SK-N-SH treated with all-trans-retinoic acid at 6 μM for 48 hours (cell line): Measurements from ENCODE around the gene AKT1.
A peak's percentile ranks its signal among the peaks of the same experiment; 100 is the strongest.

Experiments
- ATAC-seq: fragments of 200-7000 bp; cut with Tn5 transposase; 3 replicates; pipeline ENCODE4 v1.9.1; 2020; ENCODE audit warnings: mild to moderate bottlenecking, moderate library complexity
- CREB5 ChIP-seq: fragments of 250-450 bp; sonication (Bioruptor Pico); IDR thresholded peaks from 2 replicates; pipeline ENCODE4 v1.5.1; 2020; ENCODE audit warnings: low read depth, mild to moderate bottlenecking, moderate library complexity
- CSRNP3 ChIP-seq: fragments of 250-450 bp; sonication (Bioruptor Pico); IDR thresholded peaks from 2 replicates; pipeline ENCODE4 v1.5.1; 2021; ENCODE audit warnings: mild to moderate bottlenecking, moderate library complexity
- ISL1 ChIP-seq: fragments of 250-450 bp; sonication (Bioruptor Pico); IDR thresholded peaks from 2 replicates; pipeline ENCODE4 v2.1.2; 2022; ENCODE audit warnings: mild to moderate bottlenecking, moderate library complexity
- OSR1 ChIP-seq: fragments of 250-450 bp; sonication (Bioruptor Pico); IDR thresholded peaks from 2 replicates; pipeline ENCODE4 v1.8.0; 2022; ENCODE audit warnings: moderate library complexity, mild to moderate bottlenecking, inconsistent platforms
- PATZ1 ChIP-seq: fragments of 250-450 bp; sonication (Bioruptor Pico); IDR thresholded peaks from 2 replicates; pipeline ENCODE4 v1.8.0; 2020; ENCODE audit warnings: mild to moderate bottlenecking, moderate library complexity, borderline replicate concordance
- POU6F1 ChIP-seq: fragments of 250-450 bp; sonication (Bioruptor Pico); IDR thresholded peaks from 2 replicates; pipeline ENCODE4 v1.8.0; 2021; ENCODE audit warnings: low read depth, mild to moderate bottlenecking, moderate library complexity, borderline replicate concordance
- PPARA ChIP-seq: fragments of 250-450 bp; sonication (Bioruptor Pico); IDR thresholded peaks from 2 replicates; pipeline ENCODE4 v1.5.0; 2020; ENCODE audit warnings: mild to moderate bottlenecking, borderline replicate concordance
- TCF4 ChIP-seq: fragments of 250-450 bp; sonication (Bioruptor Pico); IDR thresholded peaks from 2 replicates; pipeline ENCODE4 v1.8.0; 2021; ENCODE audit warnings: mild to moderate bottlenecking, moderate library complexity, borderline replicate concordance
- TOX ChIP-seq: fragments of 250-450 bp; sonication (Bioruptor Pico); IDR thresholded peaks from 2 replicates; pipeline ENCODE4 v1.8.0; 2021; ENCODE audit warnings: mild to moderate bottlenecking, moderate library complexity, borderline replicate concordance
- TSHZ2 ChIP-seq: fragments of 250-450 bp; sonication (Bioruptor Pico); IDR thresholded peaks from 2 replicates; pipeline ENCODE4 v1.5.0; 2020; ENCODE audit warnings: mild to moderate bottlenecking, moderate library complexity
- ZC3H10 ChIP-seq: fragments of 250-450 bp; sonication (Bioruptor Pico); IDR thresholded peaks from 2 replicates; pipeline ENCODE4 v1.5.1; 2021; ENCODE audit warnings: mild to moderate bottlenecking, moderate library complexity
- ZFP30 ChIP-seq: fragments of 450-650 bp; formaldehyde crosslinking; IDR thresholded peaks from 2 replicates; pipeline ENCODE4 v1.5.0; 2022; ENCODE audit warnings: mild to moderate bottlenecking, moderate library complexity
- ZNF565 ChIP-seq: fragments of 450-650 bp; formaldehyde crosslinking; conservative IDR thresholded peaks from 2 replicates; pipeline ENCODE4 v1.5.0; 2020; ENCODE audit warnings: low read depth, mild to moderate bottlenecking, moderate library complexity
- ZNF8 ChIP-seq: fragments of 450-650 bp; formaldehyde crosslinking; IDR thresholded peaks from 2 replicates; pipeline ENCODE4 v1.5.0; 2020; ENCODE audit warnings: mild to moderate bottlenecking, moderate library complexity

The AKT1 gene

GRCh38 chr14:104755621-104756020 lies 39.9 kb downstream of the AKT1 start:
- ATAC-seq: no peak

GRCh38 chr14:104754213-104754851 lies 41.2 kb downstream of the AKT1 start:
- no peak for ATAC-seq
- TF ChIP-seq ZNF565 (CRISPR knock-in tag): no peak

More at GRCh38 chr14:104755621-104756020, 39.9 kb downstream of the AKT1 start:
- TF ChIP-seq CSRNP3 (CRISPR knock-in tag) (no peak), TSHZ2 (CRISPR knock-in tag) (no peak), TOX (no peak), ZC3H10 (no peak), ZFP30 (CRISPR knock-in tag) (no peak), ZNF8 (CRISPR knock-in tag) (no peak), OSR1 (no peak), ISL1 (CRISPR knock-in tag) (no peak), PATZ1 (no peak)

GRCh38 chr14:104753528-104754212 lies 41.9 kb downstream of the AKT1 start:
- no peak for TF ChIP-seq POU6F1 (CRISPR knock-in tag)
- no peak for TF ChIP-seq TCF4
- no peak for TF ChIP-seq PATZ1
- TF ChIP-seq ZFP30 (CRISPR knock-in tag): no peak
- no peak for TF ChIP-seq PPARA
- TF ChIP-seq ZNF8 (CRISPR knock-in tag): no peak
- no peak for TF ChIP-seq CREB5
- peak; percentile 3 for ATAC-seq
